ENCODE measurements around the gene NPAS3.

DNA sequence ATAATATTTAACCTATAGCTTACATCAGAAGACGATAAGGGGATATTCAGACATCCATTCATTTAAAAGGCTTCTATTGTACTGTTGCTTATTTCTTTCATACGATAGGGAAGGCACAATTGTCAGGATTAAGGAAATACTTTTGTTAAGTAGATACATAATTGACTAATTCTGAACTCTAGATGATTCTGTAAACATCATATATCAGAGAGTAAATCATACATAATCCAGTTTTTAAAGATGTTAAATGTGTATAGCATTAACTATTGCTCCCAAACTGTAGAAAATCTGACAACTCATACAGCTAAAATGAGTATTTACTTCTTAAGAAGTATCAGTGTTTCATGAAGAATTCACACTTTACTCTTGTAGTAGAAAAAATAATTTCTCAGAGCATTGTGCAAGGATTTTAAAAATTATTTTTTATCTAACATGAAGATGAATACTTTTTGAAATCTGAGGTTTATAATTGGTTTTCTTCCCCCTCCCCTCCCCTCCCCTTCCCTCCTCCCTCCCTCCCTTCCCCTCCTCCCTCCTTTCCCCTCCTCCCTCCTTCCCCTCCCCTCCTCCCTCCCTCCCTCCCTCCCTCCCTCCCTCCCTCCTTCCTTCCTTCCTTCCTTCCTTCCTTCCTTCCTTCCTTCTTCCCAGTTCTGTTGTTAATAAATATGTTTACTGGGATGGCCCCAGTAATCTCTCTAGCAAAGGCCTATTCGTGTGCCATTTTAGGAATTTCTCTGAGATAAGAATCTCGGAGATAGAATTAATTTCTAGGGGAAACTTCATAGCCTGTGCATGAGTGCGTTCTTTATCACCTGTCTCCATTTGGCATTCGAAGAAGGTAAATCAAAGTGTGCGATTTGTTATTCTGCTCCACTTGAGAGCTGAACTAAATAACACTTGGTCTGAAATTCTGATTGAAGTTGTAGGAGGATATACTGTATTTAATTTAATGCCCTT lies 2.3 kb downstream of the NPAS3 start:
- TF ChIP-seq, protein P1, sequence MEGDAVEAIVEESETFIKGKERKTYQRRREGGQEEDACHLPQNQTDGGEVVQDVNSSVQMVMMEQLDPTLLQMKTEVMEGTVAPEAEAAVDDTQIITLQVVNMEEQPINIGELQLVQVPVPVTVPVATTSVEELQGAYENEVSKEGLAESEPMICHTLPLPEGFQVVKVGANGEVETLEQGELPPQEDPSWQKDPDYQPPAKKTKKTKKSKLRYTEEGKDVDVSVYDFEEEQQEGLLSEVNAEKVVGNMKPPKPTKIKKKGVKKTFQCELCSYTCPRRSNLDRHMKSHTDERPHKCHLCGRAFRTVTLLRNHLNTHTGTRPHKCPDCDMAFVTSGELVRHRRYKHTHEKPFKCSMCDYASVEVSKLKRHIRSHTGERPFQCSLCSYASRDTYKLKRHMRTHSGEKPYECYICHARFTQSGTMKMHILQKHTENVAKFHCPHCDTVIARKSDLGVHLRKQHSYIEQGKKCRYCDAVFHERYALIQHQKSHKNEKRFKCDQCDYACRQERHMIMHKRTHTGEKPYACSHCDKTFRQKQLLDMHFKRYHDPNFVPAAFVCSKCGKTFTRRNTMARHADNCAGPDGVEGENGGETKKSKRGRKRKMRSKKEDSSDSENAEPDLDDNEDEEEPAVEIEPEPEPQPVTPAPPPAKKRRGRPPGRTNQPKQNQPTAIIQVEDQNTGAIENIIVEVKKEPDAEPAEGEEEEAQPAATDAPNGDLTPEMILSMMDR (IDR thresholded peaks at IDR 0.05) = no peak
- TF ChIP-seq EP300 (IDR thresholded peaks at IDR 0.05) = no peak
